ENCODE results near the gene KRTAP5-4. TPM values are rescaled to one million over a fixed set of nuclear protein-coding genes. Genes with fewer than 3 reads are reported as not detected.

KRTAP5-4 gene
- total and polyA plus RNA-seq, 2 donors (not counting 3 experiments of a cell fraction or from before 2014, with no cell fraction given) = not detected

DNA sequence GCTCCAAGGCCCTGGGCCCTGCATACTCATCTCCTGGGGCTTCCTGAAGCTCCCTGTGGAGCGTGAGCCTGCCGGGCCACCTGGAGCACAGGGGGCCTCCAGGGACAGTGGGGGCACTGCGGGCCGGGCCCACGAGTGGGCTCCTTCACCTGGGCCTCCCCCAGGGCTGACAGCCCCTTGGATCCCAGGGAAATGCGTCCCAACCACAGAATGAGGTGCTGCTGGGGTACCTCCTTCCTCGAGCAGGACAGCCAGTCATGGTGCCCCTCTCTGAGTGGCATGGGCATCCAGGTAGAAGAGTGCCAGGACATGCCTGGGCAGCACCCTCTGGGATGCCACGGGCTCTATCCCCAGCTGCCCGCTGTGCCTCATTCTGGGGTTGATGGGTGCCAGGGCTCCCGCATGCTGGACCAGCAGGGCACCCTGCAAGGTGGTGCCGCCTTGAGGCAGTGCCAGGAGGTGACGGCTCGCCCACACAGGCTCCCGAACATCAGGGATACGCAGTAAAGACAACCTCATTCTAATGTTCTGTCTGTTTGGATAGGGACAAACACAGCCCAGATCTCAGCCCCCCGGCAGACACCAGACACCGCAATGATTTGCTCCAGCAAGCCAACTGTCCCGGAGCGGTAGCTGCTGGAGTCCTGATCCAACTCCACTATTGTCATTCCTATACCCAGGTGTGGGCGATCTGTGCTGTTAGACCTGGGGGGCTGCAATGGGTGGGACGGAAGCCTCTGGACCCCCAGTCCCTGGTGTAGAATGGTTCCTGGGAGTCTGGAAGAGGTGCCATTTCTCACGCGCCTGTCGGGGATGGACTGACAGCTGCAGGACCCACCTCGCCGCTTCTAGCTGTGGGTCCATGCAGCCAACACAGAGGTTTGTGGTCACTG lies 33.5 kb upstream of the KRTAP5-4 start:
- Histone ChIP-seq H3K4me3 (replicated peaks in 1 of 3; ENCODE audit: insufficient read depth in 1 of 3, low read depth in 1 of 3, low read length in 3 of 3) (no peak overlapping the region), H3K36me3 (ENCODE audit: control insufficient read depth in 2 of 2, extremely low read depth in 1 of 2, insufficient read depth in 2 of 2, low read length in 2 of 2) (no peaks in the 10 kb centered on the region), H3K4me2 (ENCODE audit: insufficient read depth, low read length) (no peak overlapping the region), H3K4me1 (ENCODE audit: control insufficient read depth, extremely low read depth, insufficient read depth, low read length) (peaks cover 2% of the 10 kb centered on the region), H2AFZ (ENCODE audit: low read depth, low read length) (no peak overlapping the region), H3K27ac (ENCODE audit: insufficient read depth, low read depth, low read length) (no peak overlapping the region), H3K9ac (replicated peaks; ENCODE audit: extremely low read depth, insufficient read depth, low read length) (no peak overlapping the region), H3K27me3 (ENCODE audit: control insufficient read depth in 2 of 2, insufficient read depth in 2 of 2, low read length in 2 of 2) (peaks cover 0 to 4% of the 10 kb centered on the region in 2 experiments), H4K20me1 (replicated peaks; ENCODE audit: control insufficient read depth, extremely low read depth, insufficient read depth, low read length) (no peaks in the 10 kb centered on the region), H3K79me2 (ENCODE audit: control insufficient read depth, insufficient read depth, low read length) (no peaks in the 10 kb centered on the region), H3K9me3 (replicated peaks; ENCODE audit: control insufficient read depth, insufficient read depth, low read length) (no peaks in the 10 kb centered on the region), H3K9me1 (replicated peaks; ENCODE audit: control insufficient read depth, extremely low read depth, insufficient read depth, low read length) (no peaks in the 10 kb centered on the region)
- no TSS peak for BruUV-seq (replicated peaks)
- POLR2A ChIA-PET = no interaction called here
- FAIRE-seq = no peak
- TF ChIP-seq MYC (IDR thresholded peaks at IDR 0.05; ENCODE audit: low read depth, low read length) = no peak
- TF ChIP-seq EZH2 (IDR thresholded peaks at IDR 0.05; ENCODE audit: borderline replicate concordance, low read depth, low read length, severe bottlenecking) = no peak
- TF ChIP-seq, protein P1, sequence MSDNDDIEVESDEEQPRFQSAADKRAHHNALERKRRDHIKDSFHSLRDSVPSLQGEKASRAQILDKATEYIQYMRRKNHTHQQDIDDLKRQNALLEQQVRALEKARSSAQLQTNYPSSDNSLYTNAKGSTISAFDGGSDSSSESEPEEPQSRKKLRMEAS (IDR thresholded peaks at IDR 0.05; ENCODE audit: insufficient read depth, insufficient read length) = no peak
- no peak for TF ChIP-seq GATA2 (IDR thresholded peaks at IDR 0.05; ENCODE audit: insufficient read depth, insufficient read length, low read depth, low read length)
- TF ChIP-seq POLR2AphosphoS5 (IDR thresholded peaks at IDR 0.05; ENCODE audit: insufficient read depth, low read depth, low read length) = no peak
- TF ChIP-seq JUN (IDR thresholded peaks at IDR 0.05; ENCODE audit: borderline replicate concordance, insufficient read depth, insufficient read length, low read depth) = no peak
- no peak for TF ChIP-seq FOS (IDR thresholded peaks at IDR 0.05; ENCODE audit: borderline replicate concordance, insufficient read depth, low read length)
- TF ChIP-seq, protein P2, sequence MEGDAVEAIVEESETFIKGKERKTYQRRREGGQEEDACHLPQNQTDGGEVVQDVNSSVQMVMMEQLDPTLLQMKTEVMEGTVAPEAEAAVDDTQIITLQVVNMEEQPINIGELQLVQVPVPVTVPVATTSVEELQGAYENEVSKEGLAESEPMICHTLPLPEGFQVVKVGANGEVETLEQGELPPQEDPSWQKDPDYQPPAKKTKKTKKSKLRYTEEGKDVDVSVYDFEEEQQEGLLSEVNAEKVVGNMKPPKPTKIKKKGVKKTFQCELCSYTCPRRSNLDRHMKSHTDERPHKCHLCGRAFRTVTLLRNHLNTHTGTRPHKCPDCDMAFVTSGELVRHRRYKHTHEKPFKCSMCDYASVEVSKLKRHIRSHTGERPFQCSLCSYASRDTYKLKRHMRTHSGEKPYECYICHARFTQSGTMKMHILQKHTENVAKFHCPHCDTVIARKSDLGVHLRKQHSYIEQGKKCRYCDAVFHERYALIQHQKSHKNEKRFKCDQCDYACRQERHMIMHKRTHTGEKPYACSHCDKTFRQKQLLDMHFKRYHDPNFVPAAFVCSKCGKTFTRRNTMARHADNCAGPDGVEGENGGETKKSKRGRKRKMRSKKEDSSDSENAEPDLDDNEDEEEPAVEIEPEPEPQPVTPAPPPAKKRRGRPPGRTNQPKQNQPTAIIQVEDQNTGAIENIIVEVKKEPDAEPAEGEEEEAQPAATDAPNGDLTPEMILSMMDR (IDR thresholded peaks at IDR 0.05; ENCODE audit: extremely low read depth in 1 of 2, insufficient read depth in 1 of 2, low read depth in 1 of 2, low read length in 2 of 2) = no peak
- TF ChIP-seq POLR2A (IDR thresholded peaks at IDR 0.05; ENCODE audit: low read depth, low read length) = no peak
- intact Hi-C loops (cut with micrococcal nuclease) = no loop called here
- dilution Hi-C loops (cut with MboI; ENCODE audit: extremely low pct_ligation_motif_present, low sequenced_read_pairs) = no loop called here
- no peak for DNase-seq (ENCODE audit: low read depth, low spot score)
- CTCF ChIA-PET = interaction anchor here (1.0 to 6.0 kb wide), 6 partner anchors 37 to 501 kb away, joined by 6 to 337 read pairs (median 138); partner anchors contain the start of gene SYT8

All from endothelial cell of umbilical vein (primary cell).